PC-3 (cell line): ENCODE results near the gene KCNQ4. TPM values are rescaled to one million over a fixed set of nuclear protein-coding genes. Genes with fewer than 3 reads are reported as not detected.

Experiments
- ATAC-seq: fragments of 200-7000 bp; cut with Tn5 transposase; 2 replicates; pipeline ENCODE4 v1.9.1; 2020; ENCODE audit warnings: mild to moderate bottlenecking, moderate library complexity
- BruUV-seq: library from RNA; stranded (reverse); fragments of 400-500 nt; replicated peaks from 2 replicates; lab custom pipeline; 2021; lab: Mats Ljungman, UMichigan
- CTCF ChIA-PET: fragments of 300-600 bp; sonication (Branson Sonifier 250); formaldehyde crosslinking; loops from one replicate; lab custom pipeline; 2022; ENCODE audit warnings: antibody characterized with exemption; lab: Charles Lee
- POLR2A ChIA-PET: fragments of 300-600 bp; sonication (Branson Sonifier 250); formaldehyde crosslinking; loops from one replicate; lab custom pipeline; 2022; ENCODE audit warnings: antibody characterized with exemption; ENCODE audit not compliant: unreplicated experiment; lab: Charles Lee
- DNase-seq: peaks from one replicate; pipeline ENCODE4 v3.0.0-alpha.2; 2015
- H2AFZ ChIP-seq: fragments of 300-600 bp; sonication (generic); 2 replicates; pipeline ENCODE4 v1.6.0; 2016; ENCODE audit warnings: antibody characterized with exemption, low read length
- H3F3A ChIP-seq: fragments of 300-600 bp; sonication (generic); one replicate; pipeline ENCODE4 v1.6.0; 2017; ENCODE audit warnings: antibody characterized with exemption, low read length, control low read depth, mild to moderate bottlenecking; ENCODE audit not compliant: unreplicated experiment
- H3K27ac ChIP-seq: fragments of 300-600 bp; sonication (generic); 2 replicates; pipeline ENCODE4 v1.5.1; 2016; ENCODE audit warnings: mild to moderate bottlenecking, low read length
- H3K27me3 ChIP-seq: fragments of 300-600 bp; sonication (generic); 2 replicates; pipeline ENCODE4 v1.6.1; 2016; ENCODE audit warnings: low read length, mixed read lengths
- H3K36me3 ChIP-seq: fragments of 300-600 bp; sonication (generic); 2 replicates; pipeline ENCODE4 v1.6.1; 2016; ENCODE audit warnings: low read depth, mixed run types, low read length, mixed read lengths
- H3K4me1 ChIP-seq: fragments of 300-600 bp; sonication (generic); 2 replicates; pipeline ENCODE4 v1.5.1; 2016; ENCODE audit warnings: low read length; ENCODE audit not compliant: insufficient read depth
- H3K4me2 ChIP-seq: fragments of 300-600 bp; sonication (generic); 2 replicates; pipeline ENCODE4 v1.6.0; 2016; ENCODE audit warnings: low read length
- H3K4me3 ChIP-seq: fragments of 300-600 bp; sonication (generic); 2 replicates; pipeline ENCODE4 v1.5.1; 2016; ENCODE audit warnings: mild to moderate bottlenecking, low read length, mixed read lengths
- H3K79me2 ChIP-seq: fragments of 300-600 bp; sonication (generic); 2 replicates; pipeline ENCODE4 v1.6.1; 2017; ENCODE audit warnings: low read length, mixed read lengths
- H3K9ac ChIP-seq: fragments of 300-600 bp; sonication (generic); 2 replicates; pipeline ENCODE4 v1.6.0; 2016; ENCODE audit warnings: mild to moderate bottlenecking, low read length
- H3K9me2 ChIP-seq: fragments of 300-600 bp; sonication (generic); replicated peaks from 2 replicates; pipeline ENCODE4 v1.6.1; 2016; ENCODE audit warnings: mixed run types, low read length, mixed read lengths
- H3K9me3 ChIP-seq: fragments of 300-600 bp; sonication (generic); 2 replicates; pipeline ENCODE4 v1.6.1; 2016; ENCODE audit warnings: low read length, mixed read lengths
- H4K20me1 ChIP-seq: fragments of 300-600 bp; sonication (generic); 2 replicates; pipeline ENCODE4 v1.6.1; 2016; ENCODE audit warnings: low read length, mixed read lengths
- EZH2 ChIP-seq: fragments of 300-600 bp; sonication (generic); IDR thresholded peaks from one replicate; pipeline ENCODE4 v1.6.1; 2017; ENCODE audit warnings: antibody characterized with exemption, mild to moderate bottlenecking, low read length; ENCODE audit not compliant: unreplicated experiment
- EZH2phosphoT487 ChIP-seq: fragments of 300-600 bp; sonication (generic); IDR thresholded peaks from 2 replicates; pipeline ENCODE4 v1.6.1; 2018; ENCODE audit warnings: mild to moderate bottlenecking, antibody characterized with exemption, low read length, borderline replicate concordance
- intact Hi-C: fragments of 100-400 bp; cut with micrococcal nuclease; formaldehyde crosslinking; loops from 2 replicates; pipeline ENCODE4 v1.9.0; 2023
- total RNA-seq: library from RNA; depleted of rRNA; stranded (reverse); fragments of >200 nt; gene quantifications from 2 replicates; pipeline ENCODE4 v1.2.3, GENCODE V29; 2014
- TF ChIP-seq, protein P1 (sequence below): fragments of 300-600 bp; sonication (generic); conservative IDR thresholded peaks from 2 replicates; pipeline ENCODE4 v1.5.1; 2017; ENCODE audit warnings: antibody characterized with exemption, low read depth, mild to moderate bottlenecking, low read length

Gene KCNQ4
- total RNA-seq, 1 experiment from 2014 or later, result 2.5 TPM

DNA sequence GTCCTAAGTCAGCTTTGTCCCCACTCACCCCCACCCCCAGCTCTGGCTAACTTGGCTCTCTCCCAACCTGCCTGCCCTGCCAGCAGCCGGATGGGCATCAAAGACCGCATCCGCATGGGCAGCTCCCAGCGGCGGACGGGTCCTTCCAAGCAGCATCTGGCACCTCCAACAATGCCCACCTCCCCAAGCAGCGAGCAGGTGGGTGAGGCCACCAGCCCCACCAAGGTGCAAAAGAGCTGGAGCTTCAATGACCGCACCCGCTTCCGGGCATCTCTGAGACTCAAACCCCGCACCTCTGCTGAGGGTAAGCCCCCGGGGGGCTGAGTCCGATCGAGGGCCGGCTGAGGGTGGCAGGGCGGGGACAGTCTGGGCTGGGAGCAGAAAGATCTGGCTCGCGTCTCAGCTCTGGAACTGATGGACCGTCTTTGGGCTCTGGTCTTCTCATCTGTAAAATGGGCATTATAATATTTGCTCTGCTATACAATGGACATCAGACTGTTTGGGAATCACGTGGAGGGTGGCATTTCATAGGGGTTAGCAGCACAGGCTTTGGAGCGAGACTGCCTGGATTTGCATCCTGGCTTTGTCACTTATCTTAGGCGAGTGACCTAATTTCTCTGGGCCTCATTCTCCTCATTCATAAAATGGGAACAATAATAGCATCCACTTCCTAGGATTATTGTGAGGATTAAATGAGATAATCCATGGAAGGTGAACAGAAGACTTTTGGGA lies 47.6 kb downstream of the KCNQ4 start:
- intact Hi-C loops, result no loop called here
- Histone ChIP-seq H3K9me3 (no peaks in the 10 kb centered on the region), H3K79me2 (no peaks in the 10 kb centered on the region), H3K36me3 (no peaks in the 10 kb centered on the region), H2AFZ (no peak overlapping the region), H3K4me3 (no peak overlapping the region), H3K4me2 (no peak overlapping the region), H3K9ac (no peak overlapping the region), H3K4me1 (no peaks in the 10 kb centered on the region), H4K20me1 (no peaks in the 10 kb centered on the region), H3F3A (no peaks in the 10 kb centered on the region), H3K27ac (no peak overlapping the region), H3K27me3 (no peaks in the 10 kb centered on the region), H3K9me2 (no peaks in the 10 kb centered on the region)
- no peak for ATAC-seq
- TF ChIP-seq EZH2 (no peak), EZH2phosphoT487 (no peak)
- TF ChIP-seq, protein P1, sequence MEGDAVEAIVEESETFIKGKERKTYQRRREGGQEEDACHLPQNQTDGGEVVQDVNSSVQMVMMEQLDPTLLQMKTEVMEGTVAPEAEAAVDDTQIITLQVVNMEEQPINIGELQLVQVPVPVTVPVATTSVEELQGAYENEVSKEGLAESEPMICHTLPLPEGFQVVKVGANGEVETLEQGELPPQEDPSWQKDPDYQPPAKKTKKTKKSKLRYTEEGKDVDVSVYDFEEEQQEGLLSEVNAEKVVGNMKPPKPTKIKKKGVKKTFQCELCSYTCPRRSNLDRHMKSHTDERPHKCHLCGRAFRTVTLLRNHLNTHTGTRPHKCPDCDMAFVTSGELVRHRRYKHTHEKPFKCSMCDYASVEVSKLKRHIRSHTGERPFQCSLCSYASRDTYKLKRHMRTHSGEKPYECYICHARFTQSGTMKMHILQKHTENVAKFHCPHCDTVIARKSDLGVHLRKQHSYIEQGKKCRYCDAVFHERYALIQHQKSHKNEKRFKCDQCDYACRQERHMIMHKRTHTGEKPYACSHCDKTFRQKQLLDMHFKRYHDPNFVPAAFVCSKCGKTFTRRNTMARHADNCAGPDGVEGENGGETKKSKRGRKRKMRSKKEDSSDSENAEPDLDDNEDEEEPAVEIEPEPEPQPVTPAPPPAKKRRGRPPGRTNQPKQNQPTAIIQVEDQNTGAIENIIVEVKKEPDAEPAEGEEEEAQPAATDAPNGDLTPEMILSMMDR, result no peak
- DNase-seq, result no peak
- ChIA-PET POLR2A (no interaction called here), CTCF (no interaction called here)
- BruUV-seq, result no TSS peak

- BruUV-seq, result no TSS peak
- ATAC-seq (no peak), DNase-seq (no peak)
- H3K9me3 ChIP-seq, result no peaks in the 10 kb centered on the region
- POLR2A ChIA-PET, result no interaction called here
- no peak overlapping the region for H3K4me2 ChIP-seq
- H3K9ac ChIP-seq, result no peak overlapping the region
- CTCF ChIA-PET, result no interaction called here
- H3K27ac ChIP-seq, result no peak overlapping the region
- no peak overlapping the region for H3K4me3 ChIP-seq
- no peaks in the 10 kb centered on the region for H4K20me1 ChIP-seq
- no peak for TF ChIP-seq EZH2phosphoT487
- no peak for TF ChIP-seq EZH2
- TF ChIP-seq, protein P1, result no peak
- no peaks in the 10 kb centered on the region for H3K9me2 ChIP-seq
- intact Hi-C loops, result no loop called here
- no peak overlapping the region for H2AFZ ChIP-seq
- H3K79me2 ChIP-seq, result no peaks in the 10 kb centered on the region
- no peaks in the 10 kb centered on the region for H3K27me3 ChIP-seq
- no peaks in the 10 kb centered on the region for H3K4me1 ChIP-seq
- H3F3A ChIP-seq, result no peaks in the 10 kb centered on the region
- H3K36me3 ChIP-seq, result no peaks in the 10 kb centered on the region
These were observed 50.4 kb downstream of the KCNQ4 start for GRCh38 chr1:40833979-40834378.

DNA sequence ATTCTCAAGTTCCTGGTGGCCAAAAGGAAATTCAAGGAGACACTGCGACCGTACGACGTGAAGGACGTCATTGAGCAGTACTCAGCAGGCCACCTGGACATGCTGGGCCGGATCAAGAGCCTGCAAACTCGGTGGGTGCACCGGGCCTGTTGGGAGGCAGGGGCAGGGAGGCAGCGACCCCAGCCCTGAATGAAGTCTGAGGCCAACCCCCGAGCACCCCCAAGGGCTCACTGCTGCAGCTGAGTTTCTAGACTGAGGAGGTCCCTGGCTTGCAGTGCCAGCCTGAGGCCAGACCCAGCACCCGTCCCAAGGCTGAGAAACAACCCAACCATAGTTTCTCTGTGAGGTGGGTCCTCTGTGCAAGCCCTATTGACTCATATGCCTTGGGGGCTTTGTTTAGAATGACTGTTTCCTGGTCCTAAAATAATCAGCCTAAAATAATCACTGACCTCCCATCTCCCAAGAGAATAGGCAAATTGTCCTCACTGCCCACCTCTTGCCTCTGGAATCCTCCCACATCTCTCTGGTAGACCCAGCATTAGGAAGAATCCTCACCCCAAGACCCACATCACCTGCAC lies 51.5 kb downstream of the KCNQ4 start:
- CTCF ChIA-PET, result no interaction called here
- POLR2A ChIA-PET, result no interaction called here
- no peak for DNase-seq
- Histone ChIP-seq H3K4me3 (no peak overlapping the region), H3K9me3 (no peaks in the 10 kb centered on the region), H3K79me2 (no peaks in the 10 kb centered on the region), H3K4me2 (no peak overlapping the region), H3K27me3 (no peaks in the 10 kb centered on the region), H3K27ac (no peak overlapping the region), H3F3A (no peaks in the 10 kb centered on the region), H3K36me3 (no peaks in the 10 kb centered on the region), H3K4me1 (no peaks in the 10 kb centered on the region), H3K9ac (no peak overlapping the region), H3K9me2 (no peaks in the 10 kb centered on the region), H2AFZ (no peak overlapping the region), H4K20me1 (no peaks in the 10 kb centered on the region)
- BruUV-seq, result no TSS peak
- intact Hi-C loops, result no loop called here
- TF ChIP-seq EZH2phosphoT487, result no peak
- TF ChIP-seq EZH2, result no peak
- TF ChIP-seq, protein P1, result no peak
- no peak for ATAC-seq
